Tibial nerve (tissue), 4 donors: ENCODE measurements around the gene CACNA1B.

ENCODE experiments used
- CTCF ChIP-seq, 5 experiments: fragments of 200-600 bp in 3 of 5; fragments of 450-650 bp in 2 of 5; sonication (generic) in 3 of 5; IDR thresholded peaks; one replicate each; pipeline ENCODE4 v1.5.1; 2016 to 2019; ENCODE audit warnings: antibody characterized with exemption in 5 of 5, mild to moderate bottlenecking in 3 of 5, moderate library complexity in 2 of 5
- EP300 ChIP-seq, 2 donors: sonication (generic); formaldehyde crosslinking; IDR thresholded peaks; one replicate each; pipeline ENCODE4 v1.6.1; 2017; ENCODE audit warnings: antibody characterized with exemption in 2 of 2, mild to moderate bottlenecking in 1 of 2
- POLR2A ChIP-seq, 2 donors: fragments of 450-650 bp; IDR thresholded peaks; one replicate each; pipeline ENCODE4 v1.6.1; 2017; ENCODE audit warnings: antibody characterized with exemption in 2 of 2, mild to moderate bottlenecking in 2 of 2, moderate library complexity in 2 of 2

- no peak for TF ChIP-seq CTCF (IDR thresholded peaks at IDR 0.05)
- TF ChIP-seq POLR2A (IDR thresholded peaks at IDR 0.05) = no peak
- no peak for TF ChIP-seq EP300 (IDR thresholded peaks at IDR 0.05)
Observed at GRCh38 chr9:137905740-137906139, 28.2 kb downstream of the CACNA1B start.
